ENCODE measurements around the gene IZUMO4. TPM values are rescaled to one million over a fixed set of nuclear protein-coding genes. Genes with fewer than 3 reads are reported as not detected.

The IZUMO4 gene
- total RNA-seq, 1 donor from 2014 or later, result 6.8 TPM

DNA sequence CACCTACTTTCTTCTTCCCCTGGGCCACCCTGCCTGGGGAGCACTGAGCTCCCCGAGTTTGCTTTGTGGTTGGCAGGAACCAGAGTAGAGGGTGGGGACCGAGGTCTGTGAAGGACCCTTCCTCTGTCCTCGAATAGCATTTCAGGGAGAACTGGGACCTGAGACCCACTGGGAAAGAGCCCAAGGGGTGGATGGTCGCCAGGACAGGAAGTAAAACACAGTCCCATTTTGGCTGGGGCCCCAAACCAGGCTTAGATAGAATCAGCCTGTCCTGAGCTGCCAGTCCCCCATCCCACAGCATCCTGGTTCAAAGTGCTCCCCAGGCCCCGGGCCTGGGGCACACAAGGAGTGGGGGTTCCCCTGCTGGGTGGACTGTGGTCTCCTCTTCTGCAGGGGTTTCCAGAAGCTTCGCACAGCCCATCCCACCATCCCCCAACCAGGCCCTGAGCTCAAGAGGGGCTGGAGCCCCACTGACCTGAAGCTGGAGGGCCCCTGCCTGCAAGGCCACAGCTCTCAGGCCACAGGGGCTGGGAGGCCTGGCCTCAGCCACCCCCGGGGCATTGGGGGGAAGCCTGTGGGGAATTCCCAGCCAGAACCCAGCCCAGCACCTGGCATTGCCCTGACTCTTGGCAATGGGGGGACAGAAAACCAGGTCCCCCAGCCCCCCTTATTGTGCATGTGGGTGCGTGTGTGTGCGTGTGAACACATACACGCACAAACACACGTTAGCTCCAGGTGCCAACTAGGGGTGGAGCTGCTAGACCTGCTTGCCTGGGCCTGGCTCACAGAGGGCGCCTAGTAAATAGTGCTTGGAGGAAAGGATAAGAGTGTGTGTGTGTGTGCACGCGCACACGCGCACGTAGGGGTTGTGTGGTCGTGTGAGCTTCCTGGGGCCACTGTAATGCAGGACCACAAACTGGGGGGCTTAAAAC lies 44.7 kb upstream of the IZUMO4 start:
- H3K27me3 ChIP-seq, result no peaks in the 10 kb centered on the region
- DNase-seq (no peak), ATAC-seq (no peak)
- H3K36me3 ChIP-seq, result peaks cover 21% of the 10 kb centered on the region
- H3K4me1 ChIP-seq, result peaks cover 68% of the 10 kb centered on the region
- no peaks in the 10 kb centered on the region for H3K9me3 ChIP-seq
- H3K4me3 ChIP-seq, result peak overlapping the region; percentile 97
- TF ChIP-seq, protein P1, sequence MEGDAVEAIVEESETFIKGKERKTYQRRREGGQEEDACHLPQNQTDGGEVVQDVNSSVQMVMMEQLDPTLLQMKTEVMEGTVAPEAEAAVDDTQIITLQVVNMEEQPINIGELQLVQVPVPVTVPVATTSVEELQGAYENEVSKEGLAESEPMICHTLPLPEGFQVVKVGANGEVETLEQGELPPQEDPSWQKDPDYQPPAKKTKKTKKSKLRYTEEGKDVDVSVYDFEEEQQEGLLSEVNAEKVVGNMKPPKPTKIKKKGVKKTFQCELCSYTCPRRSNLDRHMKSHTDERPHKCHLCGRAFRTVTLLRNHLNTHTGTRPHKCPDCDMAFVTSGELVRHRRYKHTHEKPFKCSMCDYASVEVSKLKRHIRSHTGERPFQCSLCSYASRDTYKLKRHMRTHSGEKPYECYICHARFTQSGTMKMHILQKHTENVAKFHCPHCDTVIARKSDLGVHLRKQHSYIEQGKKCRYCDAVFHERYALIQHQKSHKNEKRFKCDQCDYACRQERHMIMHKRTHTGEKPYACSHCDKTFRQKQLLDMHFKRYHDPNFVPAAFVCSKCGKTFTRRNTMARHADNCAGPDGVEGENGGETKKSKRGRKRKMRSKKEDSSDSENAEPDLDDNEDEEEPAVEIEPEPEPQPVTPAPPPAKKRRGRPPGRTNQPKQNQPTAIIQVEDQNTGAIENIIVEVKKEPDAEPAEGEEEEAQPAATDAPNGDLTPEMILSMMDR (IDR thresholded peaks at IDR 0.05), result no peak
- H3K27ac ChIP-seq, result peak overlapping the region; percentile 91
- intact Hi-C loops (cut with DNase I), result no loop called here

DNA sequence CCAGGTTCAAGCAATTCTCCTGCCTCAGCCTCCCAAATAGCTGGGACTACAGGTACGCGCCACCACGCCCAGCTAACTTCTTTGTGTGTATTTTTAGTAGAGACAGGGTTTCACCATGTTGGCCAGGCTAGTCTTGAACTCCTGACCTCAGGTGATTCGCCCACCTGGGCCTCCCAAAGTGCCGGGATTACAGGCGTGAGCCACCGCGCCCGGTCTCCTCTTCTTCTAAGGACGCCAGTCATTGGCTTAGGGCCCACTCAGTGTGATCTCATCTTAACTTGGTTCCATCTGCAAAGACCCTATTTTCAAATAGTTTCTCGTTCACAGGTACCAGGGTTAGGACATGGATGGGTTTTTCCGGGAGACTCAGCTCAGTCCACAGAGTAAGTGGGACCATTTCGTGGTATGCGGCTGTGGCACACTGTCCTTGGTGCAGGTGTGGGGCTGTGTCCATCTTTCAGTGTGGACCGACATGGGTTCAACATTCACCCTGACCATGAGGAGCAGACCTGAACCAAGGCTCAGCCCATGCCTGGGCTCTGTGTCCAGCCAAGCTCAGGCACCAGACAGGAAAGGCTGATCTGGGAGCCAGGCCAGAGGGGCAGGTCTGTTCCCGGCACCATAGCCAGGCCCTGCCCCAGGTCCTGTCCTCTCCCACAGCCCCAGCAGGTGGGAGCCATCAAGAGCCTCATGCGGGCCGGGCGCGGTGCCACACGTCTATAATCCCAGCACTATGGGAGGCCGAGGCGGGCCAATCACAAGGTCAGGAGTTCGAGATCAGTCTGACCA lies 42.9 kb upstream of the IZUMO4 start:
- peak overlapping the region; percentile 93 for H3K27ac ChIP-seq
- H3K27me3 ChIP-seq, result no peaks in the 10 kb centered on the region
- H3K9me3 ChIP-seq, result no peaks in the 10 kb centered on the region
- DNase-seq (peak; percentile 84), ATAC-seq (no peak)
- intact Hi-C loops (cut with DNase I), result no loop called here
- H3K36me3 ChIP-seq, result peaks cover 8% of the 10 kb centered on the region
- peaks cover 67% of the 10 kb centered on the region for H3K4me1 ChIP-seq
- TF ChIP-seq, protein P1 (IDR thresholded peaks at IDR 0.05), result no peak
- no peak overlapping the region for H3K4me3 ChIP-seq

DNA sequence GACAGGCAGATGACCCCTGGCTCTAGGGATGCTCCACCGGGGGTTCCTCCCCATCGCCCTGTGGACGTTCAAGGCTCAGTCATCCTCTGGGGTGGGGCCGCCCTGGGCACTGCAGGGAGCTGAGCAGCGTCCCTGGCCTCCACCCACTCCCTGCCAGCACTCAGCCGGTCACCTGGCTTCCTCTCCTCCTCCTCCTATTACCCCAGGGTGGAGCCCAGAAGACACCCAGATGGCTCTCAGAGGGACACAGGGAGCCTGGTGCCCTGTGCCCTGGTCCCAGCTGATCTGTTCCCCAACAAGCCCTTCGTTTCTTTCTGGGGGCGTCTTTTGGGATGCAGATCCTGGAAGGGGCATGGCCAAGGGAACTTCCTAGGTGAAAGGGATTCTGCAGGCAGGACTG lies 42.0 kb upstream of the IZUMO4 start:
- Histone ChIP-seq H3K4me1 (peaks cover 69% of the 10 kb centered on the region), H3K9me3 (no peaks in the 10 kb centered on the region), H3K27me3 (no peaks in the 10 kb centered on the region), H3K4me3 (no peak overlapping the region), H3K27ac (peak overlapping the region; percentile 93), H3K36me3 (no peaks in the 10 kb centered on the region)
- intact Hi-C loops (cut with DNase I), result no loop called here
- DNase-seq (no peak), ATAC-seq (no peak)
- TF ChIP-seq, protein P1 (IDR thresholded peaks at IDR 0.05), result no peak

DNA sequence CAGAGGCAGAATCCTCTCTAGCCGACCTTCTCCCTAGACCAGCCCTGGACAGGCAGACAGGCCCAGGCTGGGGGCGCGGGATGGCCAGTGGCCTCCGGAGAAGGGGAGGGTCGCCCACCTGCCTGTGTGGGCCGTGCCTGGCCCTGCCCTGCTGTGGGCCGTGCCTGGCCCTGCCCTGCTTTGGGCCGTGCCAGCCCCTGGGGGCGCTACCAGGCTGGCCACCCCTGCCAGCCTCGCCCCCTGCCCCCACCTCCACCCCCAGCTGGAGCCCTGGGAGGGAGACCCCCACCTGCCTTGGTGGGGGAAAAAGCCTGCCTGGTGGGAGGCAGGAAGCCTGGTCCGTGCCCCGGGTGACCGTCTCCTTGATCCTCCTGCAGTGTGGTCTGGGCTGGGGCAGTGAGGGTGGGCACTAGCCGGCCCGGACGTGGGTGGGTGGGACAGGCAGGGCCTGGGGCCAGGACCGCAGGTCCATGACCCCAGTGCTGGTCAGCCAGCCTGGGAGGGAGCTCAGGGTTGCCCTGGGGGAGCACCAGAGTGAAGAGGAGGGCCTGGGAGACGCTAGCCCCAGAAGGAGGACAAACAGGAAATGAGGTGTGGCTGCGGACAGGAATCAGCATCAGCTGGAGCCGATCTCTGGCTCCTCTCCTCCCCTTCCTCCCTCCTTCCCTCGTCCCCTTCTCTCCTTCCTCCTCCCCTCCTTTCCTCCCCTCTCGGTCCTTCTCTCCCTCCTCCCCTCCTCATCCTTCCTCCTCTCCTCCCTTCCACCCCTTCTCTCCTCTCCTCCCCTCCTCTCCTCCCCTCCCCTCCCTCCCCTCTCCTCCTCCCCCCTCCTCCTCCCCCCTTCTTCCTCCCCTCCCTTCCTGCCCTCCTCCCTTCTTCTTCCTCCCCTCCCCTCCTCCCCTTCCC lies 40.5 kb upstream of the IZUMO4 start:
- H3K4me3 ChIP-seq, result peak overlapping the region; percentile 42
- no peaks in the 10 kb centered on the region for H3K27me3 ChIP-seq
- H3K27ac ChIP-seq, result peak overlapping the region; percentile 93
- intact Hi-C loops (cut with DNase I), result no loop called here
- no peaks in the 10 kb centered on the region for H3K9me3 ChIP-seq
- TF ChIP-seq, protein P1 (IDR thresholded peaks at IDR 0.05), result peak; percentile 11
- DNase-seq (peak; percentile 69), ATAC-seq (peak; percentile 1)
- no peaks in the 10 kb centered on the region for H3K36me3 ChIP-seq
- peaks cover 80% of the 10 kb centered on the region for H3K4me1 ChIP-seq

DNA sequence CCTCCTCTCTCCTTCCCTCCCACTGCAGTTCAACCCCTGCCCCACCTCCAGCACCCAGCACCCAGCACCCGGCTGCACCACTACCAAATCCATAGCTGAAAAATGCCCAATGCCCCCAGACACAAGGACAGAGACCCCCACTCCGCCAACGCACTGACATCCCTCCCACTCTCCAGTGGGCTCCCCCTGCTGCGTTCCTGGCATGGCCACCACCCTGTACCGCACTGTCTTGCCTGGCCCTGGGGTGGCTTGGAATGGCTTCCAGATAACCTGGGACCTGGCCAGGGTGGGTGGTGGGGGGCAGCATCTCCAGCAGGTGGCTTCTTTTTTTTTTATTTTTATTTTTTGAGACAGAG lies 39.9 kb upstream of the IZUMO4 start:
- Histone ChIP-seq H3K4me1 (peaks cover 74% of the 10 kb centered on the region), H3K27me3 (no peaks in the 10 kb centered on the region), H3K9me3 (no peaks in the 10 kb centered on the region), H3K4me3 (no peak overlapping the region), H3K27ac (peak overlapping the region; percentile 99), H3K36me3 (no peaks in the 10 kb centered on the region)
- TF ChIP-seq, protein P1 (IDR thresholded peaks at IDR 0.05), result no peak
- intact Hi-C loops (cut with DNase I), result no loop called here
- no peak for ATAC-seq
- DNase-seq, result no peak
